ENCODE data around the gene ARIH2.

Gene ARIH2

GRCh38 chr3:48918388-48919214 lies at the start of gene ARIH2:
TSS of gene ARIH2 (plus strand) at chr3:48918842. CDS start at chr3:48927559, 8,717 bp downstream.
- H3F3A ChIP-seq (ENCODE audit: insufficient read depth), result peaks cover 17% of the 10 kb centered on the region
- peak within 1 kb of the TSS; percentile 93 for H3K9ac ChIP-seq (ENCODE audit: low read length)
- H4K20me1 ChIP-seq (ENCODE audit: low read depth, low read length), result 0 out of 2 replicates have a peak, but pooled peaks cover 6% of the 10 kb centered on the region
- peak within 1 kb of the TSS; percentile 98 for H3K4me2 ChIP-seq (ENCODE audit: low read depth, low read length, poor library complexity, severe bottlenecking)
- H3K27ac ChIP-seq (ENCODE audit: low read depth, low read length), result peak within 1 kb of the TSS; percentile 88
- no peaks in the 10 kb centered on the region for H3K9me3 ChIP-seq (ENCODE audit: insufficient read depth, low read length)
- H3K9me2 ChIP-seq (replicated peaks; ENCODE audit: insufficient read depth, low read length), result no peaks in the 10 kb centered on the region
- H2AFZ ChIP-seq (ENCODE audit: low read depth, low read length, severe bottlenecking), result peak within 1 kb of the TSS; percentile 36
- H3K4me3 ChIP-seq (ENCODE audit: insufficient read depth, low read length, poor library complexity, severe bottlenecking), result peak within 1 kb of the TSS; percentile 78
- no peak for TF ChIP-seq EZH2phosphoT487 (conservative IDR thresholded peaks at IDR 0.05; ENCODE audit: low read length)
- TF ChIP-seq, protein P1, sequence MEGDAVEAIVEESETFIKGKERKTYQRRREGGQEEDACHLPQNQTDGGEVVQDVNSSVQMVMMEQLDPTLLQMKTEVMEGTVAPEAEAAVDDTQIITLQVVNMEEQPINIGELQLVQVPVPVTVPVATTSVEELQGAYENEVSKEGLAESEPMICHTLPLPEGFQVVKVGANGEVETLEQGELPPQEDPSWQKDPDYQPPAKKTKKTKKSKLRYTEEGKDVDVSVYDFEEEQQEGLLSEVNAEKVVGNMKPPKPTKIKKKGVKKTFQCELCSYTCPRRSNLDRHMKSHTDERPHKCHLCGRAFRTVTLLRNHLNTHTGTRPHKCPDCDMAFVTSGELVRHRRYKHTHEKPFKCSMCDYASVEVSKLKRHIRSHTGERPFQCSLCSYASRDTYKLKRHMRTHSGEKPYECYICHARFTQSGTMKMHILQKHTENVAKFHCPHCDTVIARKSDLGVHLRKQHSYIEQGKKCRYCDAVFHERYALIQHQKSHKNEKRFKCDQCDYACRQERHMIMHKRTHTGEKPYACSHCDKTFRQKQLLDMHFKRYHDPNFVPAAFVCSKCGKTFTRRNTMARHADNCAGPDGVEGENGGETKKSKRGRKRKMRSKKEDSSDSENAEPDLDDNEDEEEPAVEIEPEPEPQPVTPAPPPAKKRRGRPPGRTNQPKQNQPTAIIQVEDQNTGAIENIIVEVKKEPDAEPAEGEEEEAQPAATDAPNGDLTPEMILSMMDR (IDR thresholded peaks at IDR 0.05; ENCODE audit: insufficient read depth, low read length, poor library complexity, severe bottlenecking), result no peak
- peaks cover 47% of the 10 kb centered on the region for H3K79me2 ChIP-seq (ENCODE audit: insufficient read depth, low read length)
- peaks cover 8% of the 10 kb centered on the region; the same call in 1 of the 2 replicates for H3K36me3 ChIP-seq (ENCODE audit: low read length)
- no peaks in the 10 kb centered on the region for H3K27me3 ChIP-seq (ENCODE audit: low read length)

GRCh38 chr3:48877671-48878070 lies 41.0 kb upstream of the ARIH2 start:
- Histone ChIP-seq H3K27me3 (ENCODE audit: low read length) (no peaks in the 10 kb centered on the region), H2AFZ (ENCODE audit: low read depth, low read length, severe bottlenecking) (no peak overlapping the region), H4K20me1 (ENCODE audit: low read depth, low read length) (no peaks in the 10 kb centered on the region), H3K9me3 (ENCODE audit: insufficient read depth, low read length) (no peaks in the 10 kb centered on the region), H3K4me3 (ENCODE audit: insufficient read depth, low read length, poor library complexity, severe bottlenecking) (no peak overlapping the region), H3K4me2 (ENCODE audit: low read depth, low read length, poor library complexity, severe bottlenecking) (no peak overlapping the region), H3K9me2 (replicated peaks; ENCODE audit: insufficient read depth, low read length) (no peaks in the 10 kb centered on the region), H3F3A (ENCODE audit: insufficient read depth) (no peaks in the 10 kb centered on the region), H3K36me3 (ENCODE audit: low read length) (no peaks in the 10 kb centered on the region), H3K9ac (ENCODE audit: low read length) (no peak overlapping the region), H3K79me2 (ENCODE audit: insufficient read depth, low read length) (no peaks in the 10 kb centered on the region), H3K27ac (ENCODE audit: low read depth, low read length) (no peak overlapping the region)
- TF ChIP-seq, protein P1 (IDR thresholded peaks at IDR 0.05; ENCODE audit: insufficient read depth, low read length, poor library complexity, severe bottlenecking), result no peak
- TF ChIP-seq EZH2phosphoT487 (conservative IDR thresholded peaks at IDR 0.05; ENCODE audit: low read length), result no peak

- Histone ChIP-seq H3K9ac (ENCODE audit: low read length) (no peak overlapping the region), H3K79me2 (ENCODE audit: insufficient read depth, low read length) (no peaks in the 10 kb centered on the region), H3K36me3 (ENCODE audit: low read length) (no peaks in the 10 kb centered on the region), H2AFZ (ENCODE audit: low read depth, low read length, severe bottlenecking) (no peak overlapping the region), H3K27me3 (ENCODE audit: low read length) (no peaks in the 10 kb centered on the region), H3K4me3 (ENCODE audit: insufficient read depth, low read length, poor library complexity, severe bottlenecking) (no peak overlapping the region), H3F3A (ENCODE audit: insufficient read depth) (no peaks in the 10 kb centered on the region), H3K9me3 (ENCODE audit: insufficient read depth, low read length) (no peaks in the 10 kb centered on the region), H3K27ac (ENCODE audit: low read depth, low read length) (no peak overlapping the region), H3K9me2 (replicated peaks; ENCODE audit: insufficient read depth, low read length) (no peaks in the 10 kb centered on the region), H3K4me2 (ENCODE audit: low read depth, low read length, poor library complexity, severe bottlenecking) (no peak overlapping the region), H4K20me1 (ENCODE audit: low read depth, low read length) (no peaks in the 10 kb centered on the region)
- no peak for TF ChIP-seq EZH2phosphoT487 (conservative IDR thresholded peaks at IDR 0.05; ENCODE audit: low read length)
- TF ChIP-seq, protein P1 (IDR thresholded peaks at IDR 0.05; ENCODE audit: insufficient read depth, low read length, poor library complexity, severe bottlenecking), result no peak
Observed at GRCh38 chr3:48879307-48879993, 39.2 kb upstream of the ARIH2 start.
